Stimulated activated CD4-positive, alpha-beta T cell treated with anti-CD3 and anti-CD28 coated beads, Interleukin-4, amount 100 ng/mL, for 48 hours (primary cell): Measurements from ENCODE around the gene UBE2I.
"Not testable (repeated sequence)": the region's sequence is repeated elsewhere in the genome, so short reads cannot be mapped to it uniquely, and the experiment has no call there.

ENCODE experiments used
- DNase-seq, 2 donors: peaks; one replicate each; pipeline ENCODE4 v3.0.0-alpha.2; 2020; ENCODE audit warnings: low read depth in 2 of 2

Gene UBE2I

GRCh38 chr16:1277617-1278282, 31.7 kb upstream of the UBE2I start:
- DNase-seq = no peak

DNA sequence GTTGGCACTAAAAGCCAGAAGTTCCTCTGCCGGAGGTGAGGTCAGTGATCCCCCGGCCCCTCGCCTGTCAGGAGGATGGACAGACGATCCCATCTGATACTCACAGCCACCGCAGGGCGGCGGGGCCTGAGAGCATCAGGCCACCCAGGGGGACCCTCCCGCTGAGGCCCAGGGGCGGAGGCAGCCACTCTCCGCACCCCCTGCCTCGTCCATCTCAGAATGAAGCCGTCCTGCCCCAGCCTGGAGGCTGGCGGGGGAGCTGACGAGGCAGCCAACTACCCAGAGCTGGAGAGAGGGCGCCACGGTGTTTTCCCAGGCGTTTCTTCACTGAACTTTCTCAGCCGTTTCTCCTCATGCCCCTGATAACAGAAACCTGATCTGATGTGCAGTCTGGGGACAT, 31.0 kb upstream of the UBE2I start:
- no peak for DNase-seq

- DNase-seq = no peak
These were observed 30.1 kb upstream of the UBE2I start for GRCh38 chr16:1279081-1279944.

DNA sequence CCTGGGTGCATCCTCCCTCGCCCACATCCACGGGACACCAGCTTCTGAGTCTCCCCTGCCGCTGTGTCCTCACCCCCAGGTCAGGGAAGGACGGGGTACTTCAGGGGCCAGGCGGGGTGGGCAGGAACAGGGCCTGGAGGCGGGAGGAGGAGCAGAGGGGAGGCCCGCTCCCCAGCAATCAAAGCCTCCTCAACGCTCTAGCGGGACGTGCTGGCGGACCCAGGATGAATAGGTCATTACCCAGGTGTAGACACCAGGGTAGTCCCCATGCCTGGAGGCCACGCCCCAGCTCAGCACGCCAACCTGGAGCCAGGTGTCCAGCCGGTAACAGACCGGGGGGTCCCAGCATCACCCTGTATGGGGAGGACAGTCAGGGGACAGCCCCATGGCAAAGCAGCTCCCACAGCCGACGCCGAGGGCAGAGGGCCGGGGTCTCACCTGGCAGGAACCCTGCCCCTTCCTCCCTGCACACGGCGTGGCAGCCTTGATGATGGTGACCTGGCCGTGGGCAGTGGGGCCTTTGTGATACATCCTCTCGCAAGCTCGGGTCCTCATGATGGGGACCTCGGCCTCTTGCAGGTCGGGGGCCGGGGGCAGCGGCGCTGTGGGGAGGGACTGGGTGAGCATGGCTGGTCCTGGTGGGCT, 29.4 kb upstream of the UBE2I start:
- DNase-seq = no peak

DNA sequence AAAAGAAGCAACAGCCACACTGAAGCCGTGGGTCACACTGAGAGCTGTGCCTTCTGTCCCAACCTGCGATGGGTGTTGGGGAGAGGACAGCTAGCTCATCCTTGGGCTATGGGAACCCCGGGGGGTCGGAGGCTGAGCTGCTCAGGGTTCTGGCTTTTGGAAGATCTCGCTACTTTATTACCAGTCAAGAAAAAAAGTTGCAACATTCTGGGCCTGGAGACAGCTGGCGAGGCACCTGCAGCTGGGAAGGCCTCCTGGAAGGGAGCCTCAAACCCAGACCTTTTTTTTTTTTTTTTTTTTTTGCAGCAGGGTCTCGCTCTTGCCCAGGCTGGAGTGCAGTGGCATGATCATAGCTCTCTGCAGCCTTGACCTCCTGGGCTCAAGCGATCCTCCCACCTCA, 28.7 kb upstream of the UBE2I start:
- no peak for DNase-seq

DNA sequence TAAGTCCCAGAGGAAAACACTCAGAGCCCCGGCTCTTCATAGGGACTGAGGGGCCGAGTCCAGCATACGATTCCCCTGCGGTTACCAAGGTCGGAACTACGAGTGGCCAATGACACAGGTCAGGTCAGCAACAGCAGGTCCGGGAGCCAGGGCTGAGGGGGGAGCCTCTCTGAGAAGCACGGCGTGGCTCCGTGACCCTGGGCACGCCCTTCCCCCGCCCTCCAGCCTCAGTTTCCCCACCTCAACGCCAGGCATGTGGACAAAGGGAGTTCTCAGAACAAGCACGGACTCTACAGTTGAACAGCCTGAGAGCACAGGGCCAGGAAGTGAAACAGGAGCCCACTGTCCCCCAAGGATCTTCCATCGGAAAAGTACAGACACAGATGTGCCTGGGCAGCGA, 27.9 kb upstream of the UBE2I start:
- no peak for DNase-seq

DNA sequence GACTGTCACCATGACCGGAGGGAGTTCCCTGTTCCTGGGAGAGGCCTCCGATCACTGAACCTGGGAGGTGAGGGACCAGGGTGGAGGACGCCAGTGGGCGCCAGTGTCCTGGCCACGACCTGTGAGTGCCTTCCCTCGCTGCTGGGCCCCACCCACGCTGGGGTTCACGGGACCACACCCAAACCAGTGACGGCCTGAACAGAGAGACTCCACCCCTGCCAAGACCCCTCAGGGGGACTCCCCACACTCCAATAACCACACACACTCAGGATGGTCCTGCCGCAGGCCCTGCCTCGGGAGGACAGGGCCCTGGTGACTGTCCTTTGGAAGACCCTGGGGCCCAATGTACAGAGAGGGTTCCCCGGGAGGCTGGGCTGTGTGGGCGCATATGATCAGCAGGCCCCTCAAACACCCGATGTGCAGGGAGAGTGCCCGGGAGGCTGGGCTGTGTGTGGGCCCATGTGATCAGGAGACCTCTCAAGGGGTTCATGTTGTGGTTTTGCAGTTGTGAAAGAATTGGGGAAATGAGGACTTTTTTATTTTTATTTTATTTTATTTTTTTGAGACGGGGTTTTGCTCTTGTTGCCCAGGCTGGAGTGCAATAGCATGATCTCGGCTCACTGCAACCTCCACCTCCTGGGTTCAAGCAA, 27.0 kb upstream of the UBE2I start:
- no peak for DNase-seq

DNA sequence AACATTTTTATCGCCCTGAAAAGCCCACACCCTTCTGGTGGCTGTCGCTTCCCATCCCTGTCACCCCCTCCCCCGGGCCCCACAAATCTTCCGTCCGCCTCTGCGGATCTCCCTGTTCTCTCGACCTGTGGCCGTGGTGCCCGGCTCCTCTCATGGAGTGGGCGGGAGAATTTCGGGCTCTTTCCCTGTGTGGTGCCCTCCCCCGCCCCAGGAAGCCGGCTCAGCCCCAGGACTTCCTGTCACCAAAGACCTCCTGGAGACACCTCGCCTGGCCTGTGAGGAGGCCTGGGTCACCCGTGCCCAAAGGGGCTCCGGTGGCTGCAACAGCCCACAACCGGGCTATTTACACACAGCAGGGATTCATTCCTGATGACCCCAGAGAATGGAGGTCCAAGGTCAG, 26.1 kb upstream of the UBE2I start:
- no peak for DNase-seq

GRCh38 chr16:1283996-1284616, 25.3 kb upstream of the UBE2I start:
- DNase-seq = no peak

DNA sequence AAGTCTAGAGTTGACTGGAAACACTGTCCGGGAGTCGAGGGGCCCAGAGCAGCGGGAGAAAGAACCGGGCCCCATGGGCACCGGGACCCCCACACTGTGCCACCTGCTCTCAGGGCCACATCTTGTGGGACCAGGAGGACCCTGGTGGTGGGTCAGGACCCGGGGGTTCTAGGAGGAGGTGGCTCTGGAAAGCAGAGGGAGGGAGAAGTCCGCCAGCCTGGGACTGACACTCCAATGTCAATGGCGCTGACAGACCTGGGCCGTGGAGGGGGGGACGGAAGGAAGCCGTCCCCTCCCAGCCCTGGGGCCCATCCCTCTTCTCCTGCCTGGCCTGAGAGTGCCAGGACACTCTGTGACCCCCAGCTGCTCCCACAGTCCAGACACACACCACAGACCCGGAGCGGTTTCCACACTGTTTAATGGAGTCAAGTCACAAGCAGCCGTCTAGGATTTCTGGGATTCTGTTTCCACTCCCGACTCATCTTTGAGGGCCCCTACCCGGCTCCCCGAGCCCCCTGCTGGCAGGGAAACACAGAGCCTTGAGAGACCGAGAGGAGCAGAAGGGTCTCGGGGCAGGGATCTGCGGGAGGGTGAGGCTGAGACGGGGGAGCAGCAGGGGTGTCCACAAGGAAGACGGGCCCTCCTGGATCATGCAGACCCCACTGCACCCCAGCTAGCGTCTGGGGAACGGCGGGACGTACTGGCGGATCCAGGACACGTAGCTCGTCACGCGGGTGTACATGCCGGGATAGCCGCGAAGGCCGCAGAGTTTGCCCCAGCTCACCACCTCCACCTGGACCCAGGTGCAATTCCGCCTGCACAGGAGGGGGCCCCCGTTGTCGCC, 23.5 kb upstream of the UBE2I start:
- no peak for DNase-seq

DNA sequence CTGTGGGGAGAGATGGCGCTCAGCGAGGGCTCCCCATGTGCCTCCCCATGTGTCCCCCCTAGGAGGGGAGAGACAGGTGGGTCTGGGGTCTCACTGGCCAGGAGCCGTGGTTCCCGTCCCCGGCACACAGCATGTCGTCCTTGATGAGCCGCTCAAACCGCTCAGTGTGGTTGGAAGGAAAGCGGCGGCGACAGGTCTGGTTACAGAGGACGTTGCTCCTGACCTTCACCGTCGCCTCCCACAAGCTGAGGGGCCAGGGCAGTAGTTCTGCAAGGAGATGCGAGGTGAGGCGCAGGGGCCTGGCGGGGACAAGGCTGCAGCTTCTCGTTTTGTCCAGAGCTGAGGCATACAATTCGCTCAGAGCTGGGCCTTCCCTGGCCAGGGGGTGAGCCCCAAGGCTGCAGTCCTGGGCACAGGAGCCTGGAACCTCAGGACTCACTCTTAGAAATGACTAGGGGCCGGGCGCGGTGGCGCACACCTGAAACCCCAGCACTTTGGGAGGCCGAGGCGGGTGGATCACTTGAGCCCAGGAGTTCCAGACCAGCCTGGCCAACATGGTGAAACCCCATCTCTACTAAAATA, 22.8 kb upstream of the UBE2I start:
- DNase-seq = no peak

- no peak for DNase-seq
These were observed 21.3 kb upstream of the UBE2I start for GRCh38 chr16:1287982-1288670.

GRCh38 chr16:1288813-1289476, 20.5 kb upstream of the UBE2I start:
- no peak for DNase-seq

- DNase-seq = no peak
These were observed 20.0 kb upstream of the UBE2I start for GRCh38 chr16:1289477-1289866.

GRCh38 chr16:1290063-1290501, 19.4 kb upstream of the UBE2I start:
- DNase-seq = no peak

GRCh38 chr16:1290860-1291575, 18.4 kb upstream of the UBE2I start:
- DNase-seq = no peak

DNA sequence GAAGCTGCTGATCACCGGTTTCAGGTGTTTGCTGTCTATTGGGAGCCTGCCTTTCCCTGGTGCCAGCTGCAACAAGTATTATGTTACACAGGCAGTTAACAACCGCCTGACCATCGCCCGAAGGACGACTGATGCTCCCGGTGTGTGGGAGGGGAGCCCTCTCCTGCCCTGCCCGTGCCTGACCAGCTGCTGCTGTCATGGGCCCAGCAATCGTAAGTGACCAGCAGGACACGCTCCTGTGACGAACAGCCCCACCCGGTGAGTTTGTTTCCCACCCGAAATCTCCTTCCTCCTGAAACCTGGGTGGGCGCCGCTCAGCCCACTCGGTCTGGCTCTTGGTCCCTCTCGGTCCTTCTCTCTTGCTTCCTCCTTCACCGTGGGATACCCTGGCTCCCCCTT, 17.9 kb upstream of the UBE2I start:
- DNase-seq = no peak

- not testable (repeated sequence) for DNase-seq
These were observed 17.2 kb upstream of the UBE2I start for GRCh38 chr16:1292208-1292607.

- not testable (repeated sequence) for DNase-seq
These were observed 16.6 kb upstream of the UBE2I start for GRCh38 chr16:1292808-1293207.
